Gastrocnemius medialis (tissue), 4 donors: ENCODE results near the gene RUNDC3A. TPM values are rescaled to one million over a fixed set of nuclear protein-coding genes. Genes with fewer than 3 reads are reported as not detected.

Source experiments
- ATAC-seq, 2 donors: fragments of 150-250 bp; one replicate each; pipeline ENCODE4 v1.9.1; 2016
- DNase-seq, 2 donors: peaks; one replicate each; pipeline ENCODE4 v3.0.0-alpha.2; 2019
- H3K27ac ChIP-seq, 4 donors: fragments of 200-600 bp; sonication (generic); 1 replicate in 1 of 4; 2 replicates in 3 of 4; pipeline ENCODE4 v1.5.1; 2016 to 2018; ENCODE audit warnings: mild to moderate bottlenecking in 2 of 4, moderate library complexity in 1 of 4
- H3K27me3 ChIP-seq, 3 donors: fragments of 200-600 bp; sonication (generic) in 2 of 3; 1 replicate in 1 of 3; 2 replicates in 2 of 3; pipeline versions ENCODE4 v1.5.1 to v1.6.0; 2016 to 2019; ENCODE audit warnings: mild to moderate bottlenecking in 1 of 3, moderate library complexity in 1 of 3
- H3K36me3 ChIP-seq, 2 donors: fragments of 200-600 bp; sonication (generic) in 1 of 2; one replicate each; pipeline ENCODE4 v1.5.1; 2017 to 2018
- H3K4me1 ChIP-seq, 2 donors: fragments of 200-600 bp; sonication (generic) in 1 of 2; one replicate each; pipeline ENCODE4 v1.5.1; 2016 to 2017; ENCODE audit warnings: mild to moderate bottlenecking in 2 of 2
- H3K4me3 ChIP-seq, 4 donors: fragments of 200-600 bp; sonication (generic) in 3 of 4; 1 replicate in 1 of 4; 2 replicates in 3 of 4; pipeline ENCODE4 v1.5.1; 2016 to 2019; ENCODE audit warnings: mild to moderate bottlenecking in 2 of 4
- H3K9me3 ChIP-seq, 3 donors: fragments of 200-600 bp; sonication (generic) in 2 of 3; 1 replicate in 1 of 3; 2 replicates in 2 of 3; pipeline ENCODE4 v1.5.1; 2016 to 2019
- POLR2A ChIP-seq, 2 donors: fragments of 450-650 bp; IDR thresholded peaks; one replicate each; pipeline ENCODE4 v1.6.1; 2017; ENCODE audit warnings: antibody characterized with exemption in 2 of 2, mild to moderate bottlenecking in 2 of 2, moderate library complexity in 2 of 2
- in situ Hi-C, 4 donors: fragments of 200-750 bp; cut with MboI; loops; one replicate each; pipeline versions ENCODE4 v1.15.0 to v1.8.0; 2017; ENCODE audit warnings: low sequenced_read_pairs in 4 of 4
- intact Hi-C: fragments of 100-400 bp; cut with DNase I; formaldehyde crosslinking; loops from one replicate; pipeline ENCODE4 v1.15.1; 2023; ENCODE audit warnings: low total_unique reads
- total RNA-seq, 4 donors: library from RNA; depleted of rRNA; stranded (reverse); fragments of >200 nt; gene quantifications; one replicate each; pipeline versions ENCODE4 v1.1.0 to v1.2.3, GENCODE V29; 2016
- TF ChIP-seq, protein P1 (sequence below), 5 experiments: fragments of 450-650 bp in 3 of 5; fragments of 200-600 bp in 2 of 5; sonication (generic) in 2 of 5; IDR thresholded peaks in 4 of 5; conservative IDR thresholded peaks in 1 of 5; 1 replicate in 4 of 5; 2 replicates in 1 of 5; pipeline ENCODE4 v1.5.1; 2016 to 2019; ENCODE audit warnings: antibody characterized with exemption in 5 of 5, mild to moderate bottlenecking in 3 of 5, moderate library complexity in 3 of 5

The RUNDC3A gene
- total RNA-seq, 4 donors from 2014 or later: not detected

DNA sequence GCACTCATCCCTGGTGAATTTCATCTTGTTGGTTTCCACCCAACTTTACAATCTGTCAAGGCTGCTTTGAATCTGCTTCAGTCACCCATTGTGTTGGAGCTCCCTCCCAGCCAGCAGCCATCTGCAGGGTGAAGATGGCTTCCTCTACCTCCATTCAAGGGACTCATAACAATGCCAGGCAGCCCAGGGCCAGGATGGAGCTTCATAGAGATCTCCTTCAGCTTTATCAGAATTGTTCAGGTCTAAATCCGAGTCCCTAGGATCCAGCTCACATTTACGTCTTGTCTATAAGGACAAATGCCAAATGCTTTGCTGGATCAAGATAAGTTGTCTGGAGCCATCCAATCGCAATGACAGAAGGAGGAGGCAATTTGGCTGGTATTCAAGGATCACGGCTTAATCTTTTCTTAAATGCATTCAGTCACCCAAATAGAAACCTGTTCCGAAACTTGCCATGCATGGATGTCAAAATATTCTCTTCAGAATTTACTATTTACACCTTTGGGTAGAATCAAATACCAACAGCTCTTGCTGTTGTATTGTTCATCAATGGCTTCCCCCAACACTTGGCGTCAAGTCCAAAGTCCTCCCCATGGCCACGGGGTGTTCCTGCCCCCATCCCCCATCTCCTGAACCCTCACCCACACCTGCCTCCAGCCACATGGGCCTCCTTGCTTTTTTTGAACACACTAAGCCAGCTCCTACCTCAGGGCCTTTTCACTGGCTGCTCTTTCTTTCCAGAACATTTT, 59.0 kb downstream of the RUNDC3A start:
- peaks cover 11 to 22% (median 15%) of the 10 kb centered on the region in 3 donors for H3K27me3 ChIP-seq
- no peaks in the 10 kb centered on the region for H3K36me3 ChIP-seq
- intact Hi-C loops: no loop called here
- DNase-seq (no peak), ATAC-seq (no peak)
- H3K9me3 ChIP-seq: no peaks in the 10 kb centered on the region
- TF ChIP-seq, protein P1, sequence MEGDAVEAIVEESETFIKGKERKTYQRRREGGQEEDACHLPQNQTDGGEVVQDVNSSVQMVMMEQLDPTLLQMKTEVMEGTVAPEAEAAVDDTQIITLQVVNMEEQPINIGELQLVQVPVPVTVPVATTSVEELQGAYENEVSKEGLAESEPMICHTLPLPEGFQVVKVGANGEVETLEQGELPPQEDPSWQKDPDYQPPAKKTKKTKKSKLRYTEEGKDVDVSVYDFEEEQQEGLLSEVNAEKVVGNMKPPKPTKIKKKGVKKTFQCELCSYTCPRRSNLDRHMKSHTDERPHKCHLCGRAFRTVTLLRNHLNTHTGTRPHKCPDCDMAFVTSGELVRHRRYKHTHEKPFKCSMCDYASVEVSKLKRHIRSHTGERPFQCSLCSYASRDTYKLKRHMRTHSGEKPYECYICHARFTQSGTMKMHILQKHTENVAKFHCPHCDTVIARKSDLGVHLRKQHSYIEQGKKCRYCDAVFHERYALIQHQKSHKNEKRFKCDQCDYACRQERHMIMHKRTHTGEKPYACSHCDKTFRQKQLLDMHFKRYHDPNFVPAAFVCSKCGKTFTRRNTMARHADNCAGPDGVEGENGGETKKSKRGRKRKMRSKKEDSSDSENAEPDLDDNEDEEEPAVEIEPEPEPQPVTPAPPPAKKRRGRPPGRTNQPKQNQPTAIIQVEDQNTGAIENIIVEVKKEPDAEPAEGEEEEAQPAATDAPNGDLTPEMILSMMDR (IDR thresholded peaks at IDR 0.05 in 4 of 5, conservative IDR thresholded peaks at IDR 0.05 in 1 of 5): no peak
- TF ChIP-seq POLR2A (IDR thresholded peaks at IDR 0.05): no peak
- peaks cover 4 to 12% of the 10 kb centered on the region in 2 donors for H3K4me1 ChIP-seq
- H3K4me3 ChIP-seq: no peak overlapping the region
- in situ Hi-C loops: no loop called here
- no peak overlapping the region for H3K27ac ChIP-seq

Other genes with a start within 250 kb of the RUNDC3A start
- gene LSM12, start 241.9 kb upstream of the RUNDC3A start, total RNA-seq: 10 to 100 TPM; 41.6 to 79.0 (median 56.5) TPM
- gene G6PC3, start 237.9 kb upstream of the RUNDC3A start, total RNA-seq: 10 to 100 TPM; 30.5 to 40.5 (median 36.4) TPM
- 100 to 1,000 TPM in 2 of 4 donors, 10 to 100 TPM in 2; 36.5 to 301 (median 88.0) TPM for gene HDAC5, start 185.0 kb upstream of the RUNDC3A start, total RNA-seq
- 1 to 10 TPM in 3 of 4 donors, under 1 TPM in 1; 0.97 to 7.4 (median 1.9) TPM for gene HROB, start 166.7 kb upstream of the RUNDC3A start, total RNA-seq
- gene ASB16, start 137.9 kb upstream of the RUNDC3A start, total RNA-seq: 100 to 1,000 TPM in 1 of 4 donors, 10 to 100 TPM in 3; 13.2 to 134 (median 34.2) TPM
- gene TMUB2, start 121.6 kb upstream of the RUNDC3A start, total RNA-seq: 10 to 100 TPM; 25.6 to 34.7 (median 27.4) TPM
- 10 to 100 TPM; 39.3 to 46.0 (median 40.6) TPM for gene ATXN7L3, start 108.7 kb upstream of the RUNDC3A start, total RNA-seq
- 10 to 100 TPM; 36.2 to 64.3 (median 46.0) TPM for gene UBTF, start 88.9 kb upstream of the RUNDC3A start, total RNA-seq
- under 1 TPM in 2 of 4 donors, not detected in 2; 0.11 to 0.20 TPM for gene SLC4A1, start 40.5 kb upstream of the RUNDC3A start, total RNA-seq
- gene SLC25A39, start 16.2 kb downstream of the RUNDC3A start, total RNA-seq: 10 to 100 TPM; 36.7 to 44.2 (median 38.4) TPM
- 100 to 1,000 TPM in 2 of 4 donors, 10 to 100 TPM in 2; 64.2 to 111 (median 87.1) TPM for gene GRN, start 36.7 kb downstream of the RUNDC3A start, total RNA-seq
- gene FAM171A2, start 55.3 kb downstream of the RUNDC3A start, total RNA-seq: under 1 TPM in 3 of 4 donors, not detected in 1; 0.10 to 0.47 (median 0.23) TPM
- gene ITGA2B, start 81.0 kb downstream of the RUNDC3A start, total RNA-seq: under 1 TPM in 1 of 4 donors, not detected in 3; 0.33 TPM
- gene GPATCH8, start 194.8 kb downstream of the RUNDC3A start, total RNA-seq: 10 to 100 TPM; 39.9 to 75.1 (median 50.8) TPM
- gene FZD2, start 248.9 kb downstream of the RUNDC3A start, total RNA-seq: under 1 TPM in 3 of 4 donors, not detected in 1; 0.31 to 0.68 (median 0.58) TPM